SK-N-SH (cell line): ENCODE measurements around the gene PAX3. TPM values are rescaled to one million over a fixed set of nuclear protein-coding genes. Genes with fewer than 3 reads are reported as not detected.

Source experiments
- CTCF ChIA-PET: fragments of 300-600, 350-600 bp; formaldehyde crosslinking; extraction: SDS; loops from one replicate; lab custom pipeline; 2021; lab: Yijun Ruan, JAX
- POLR2A ChIA-PET: fragments of 350-600 bp; sonication (Branson Sonifier 250); formaldehyde crosslinking; extraction: SDS; loops from one replicate; lab custom pipeline; 2020; ENCODE audit warnings: antibody characterized with exemption, inconsistent platforms; lab: Yijun Ruan, JAX
- DNase-seq: peaks from one replicate; pipeline ENCODE4 v3.0.0; 2012
- H2AFZ ChIP-seq: fragments of 200-600 bp; sonication (generic); 2 replicates; pipeline ENCODE4 v1.8.1; 2016; ENCODE audit warnings: antibody characterized with exemption, mild to moderate bottlenecking, low read depth
- H3F3A ChIP-seq: fragments of 200-600 bp; sonication (generic); replicated peaks from 2 replicates; pipeline ENCODE3; 2016; ENCODE audit warnings: antibody characterized with exemption, mild to moderate bottlenecking; ENCODE audit not compliant: insufficient read depth
- H3K27ac ChIP-seq, 2 experiments: fragments of 200-500 bp in 1 of 2; fragments of 200-600 bp in 1 of 2; sonication (Bioruptor generic) in 1 of 2; sonication (generic), shearing (Covaris generic) in 1 of 2; 2 replicates each; pipeline versions ENCODE4 v1.5.1 to v1.6.1; 2014 to 2016; ENCODE audit warnings: low read depth in 2 of 2, inconsistent platforms in 1 of 2, low read length in 1 of 2, mild to moderate bottlenecking in 1 of 2, mixed read lengths in 1 of 2
- H3K27me3 ChIP-seq: fragments of 200-600 bp; sonication (generic), shearing (Covaris generic); 2 replicates; pipeline ENCODE4 v1.6.1; 2016; ENCODE audit warnings: mixed run types; ENCODE audit not compliant: insufficient read depth
- H3K36me3 ChIP-seq, 2 experiments: fragments of 200-500 bp in 1 of 2; fragments of 200-600 bp in 1 of 2; sonication (Bioruptor generic) in 1 of 2; sonication (generic) in 1 of 2; replicated peaks in 1 of 2; 2 replicates each; pipeline versions ENCODE3 to v1.5.1; 2014 to 2016; ENCODE audit warnings: low read length in 1 of 2, mild to moderate bottlenecking in 1 of 2; ENCODE audit not compliant: insufficient read depth in 2 of 2, control insufficient read depth in 1 of 2
- H3K4me1 ChIP-seq, 2 experiments: fragments of 200-500 bp in 1 of 2; fragments of 200-600 bp in 1 of 2; sonication (Bioruptor generic) in 1 of 2; sonication (generic), shearing (Covaris generic) in 1 of 2; 2 replicates each; pipeline versions ENCODE4 v1.5.1 to v1.6.1; 2014 to 2016; ENCODE audit warnings: low read depth in 1 of 2, low read length in 1 of 2, mixed run types in 1 of 2; ENCODE audit not compliant: insufficient read depth in 2 of 2, control insufficient read depth in 1 of 2
- H3K4me2 ChIP-seq: fragments of 200-600 bp; sonication (generic), shearing (Covaris generic); 2 replicates; pipeline ENCODE4 v1.6.1; 2017; ENCODE audit warnings: mixed run types
- H3K4me3 ChIP-seq, 2 experiments: fragments of 200-500 bp in 1 of 2; fragments of 200-600 bp in 1 of 2; sonication (Bioruptor generic) in 1 of 2; sonication (generic), shearing (Covaris generic) in 1 of 2; 2 replicates each; pipeline versions ENCODE4 v1.5.1 to v1.8.1; 2014 to 2016; ENCODE audit warnings: low read depth in 2 of 2, inconsistent platforms in 1 of 2, low read length in 1 of 2, mild to moderate bottlenecking in 1 of 2, mixed read lengths in 1 of 2, moderate library complexity in 1 of 2
- H3K79me2 ChIP-seq: fragments of 200-600 bp; sonication (generic); 2 replicates; pipeline ENCODE4 v1.8.1; 2017; ENCODE audit warnings: mild to moderate bottlenecking; ENCODE audit not compliant: insufficient read depth
- H3K9ac ChIP-seq: fragments of 200-600 bp; sonication (generic); 2 replicates; pipeline ENCODE4 v1.6.1; 2017; ENCODE audit warnings: mixed run types
- H3K9me2 ChIP-seq: fragments of 200-600 bp; sonication (generic); 2 replicates; pipeline ENCODE4 v1.6.1; 2017; ENCODE audit warnings: mixed run types
- H3K9me3 ChIP-seq: fragments of 200-600 bp; sonication (generic); 2 replicates; pipeline ENCODE4 v1.6.1; 2017; ENCODE audit warnings: mixed run types, mild to moderate bottlenecking, moderate library complexity
- H4K20me1 ChIP-seq: fragments of 200-600 bp; sonication (generic); 2 replicates; pipeline ENCODE4 v1.6.1; 2017; ENCODE audit warnings: mild to moderate bottlenecking, mixed run types; ENCODE audit not compliant: insufficient read depth
- EP300 ChIP-seq, 2 experiments: IDR thresholded peaks; 2 replicates each; pipeline versions ENCODE4 v1.4.0 to v1.6.1; 2012; ENCODE audit warnings: borderline replicate concordance in 1 of 2, low read depth in 1 of 2, low read length in 1 of 2
- EZH2phosphoT487 ChIP-seq: fragments of 200-600 bp; sonication (generic); IDR thresholded peaks from 2 replicates; pipeline ENCODE4 v1.6.1; 2017; ENCODE audit warnings: low read depth, mixed run types, mild to moderate bottlenecking, antibody characterized with exemption, moderate library complexity, borderline replicate concordance
- FOXJ3 ChIP-seq: sonication (generic); formaldehyde crosslinking; IDR thresholded peaks from 2 replicates; pipeline ENCODE4 v1.5.1; 2020; ENCODE audit warnings: mild to moderate bottlenecking, missing genetic modification reagents
- FOXM1 ChIP-seq: IDR thresholded peaks from 2 replicates; pipeline ENCODE4 v1.4.0; 2012; ENCODE audit warnings: low read depth, mild to moderate bottlenecking
- JUND ChIP-seq: IDR thresholded peaks from 2 replicates; pipeline ENCODE4 v1.4.0; 2012
- NFIC ChIP-seq: IDR thresholded peaks from 2 replicates; pipeline ENCODE4 v1.4.0; 2012; ENCODE audit warnings: borderline replicate concordance
- NRF1 ChIP-seq: IDR thresholded peaks from 2 replicates; pipeline ENCODE4 v1.6.1; 2012; ENCODE audit warnings: low read depth, mild to moderate bottlenecking, low read length
- RAD21 ChIP-seq: IDR thresholded peaks from 2 replicates; pipeline ENCODE4 v1.6.1; 2012; ENCODE audit warnings: mild to moderate bottlenecking, low read length
- RCOR1 ChIP-seq: fragments of 150-350 bp; IDR thresholded peaks from 2 replicates; pipeline ENCODE4 v1.6.1; 2017; ENCODE audit warnings: antibody characterized with exemption, low read length
- RFX5 ChIP-seq: IDR thresholded peaks from 2 replicates; pipeline ENCODE4 v1.6.1; 2012; ENCODE audit warnings: mild to moderate bottlenecking, improper control_type of control experiment, low read length
- SMC3 ChIP-seq: IDR thresholded peaks from 2 replicates; pipeline ENCODE4 v1.6.1; 2012; ENCODE audit warnings: low read depth, low read length, improper control_type of control experiment
- TCF12 ChIP-seq: IDR thresholded peaks from 2 replicates; pipeline ENCODE4 v1.4.0; 2012
- TEAD4 ChIP-seq: IDR thresholded peaks from 2 replicates; pipeline ENCODE4 v1.4.0; 2012; ENCODE audit warnings: mild to moderate bottlenecking, borderline replicate concordance; ENCODE audit not compliant: insufficient read depth
- USF1 ChIP-seq: IDR thresholded peaks from 2 replicates; pipeline ENCODE4 v1.4.0; 2012; ENCODE audit warnings: low read depth, borderline replicate concordance
- YY1 ChIP-seq: IDR thresholded peaks from 2 replicates; pipeline ENCODE4 v1.4.0; 2012; ENCODE audit warnings: low read depth, mild to moderate bottlenecking
- ZBTB33 ChIP-seq: IDR thresholded peaks from 2 replicates; pipeline ENCODE4 v1.4.0; 2012; ENCODE audit warnings: low read depth, borderline replicate concordance
- WGBS: methylation state at CpG from one replicate; pipeline ENCODE4 v1.1.6; 2017; ENCODE audit warnings: low lambda C conversion rate; 5-methylcytosine and 5-hydroxymethylcytosine counted together
- polyA plus RNA-seq, 3 experiments: library from polyadenylated mRNA; depleted of rRNA; stranded (reverse); fragments of >200 nt; gene quantifications; 2 replicates each; pipeline ENCODE4 v1.2.3, GENCODE V29; 2012
- TF ChIP-seq, protein P1 (sequence below): IDR thresholded peaks from 2 replicates; pipeline ENCODE4 v1.4.0; 2012; ENCODE audit warnings: low read depth
- TF ChIP-seq, protein P2 (sequence below): fragments of 150-350 bp; IDR thresholded peaks from 2 replicates; pipeline ENCODE4 v1.6.1; 2016; ENCODE audit warnings: mild to moderate bottlenecking, low read depth, low read length
- TF ChIP-seq, protein P3 (sequence below): IDR thresholded peaks from 2 replicates; pipeline ENCODE4 v1.6.1; 2012; ENCODE audit warnings: mild to moderate bottlenecking, low read depth, low read length, moderate library complexity

PAX3 gene
- polyA plus RNA-seq, 1 of the 3 experiments (the other 2 are of a cell fraction), result not detected

GRCh38 chr2:222301053-222301795 is 2.4 kb upstream of the PAX3 start:
- Histone ChIP-seq H3K9me2 (no peaks in the 10 kb centered on the region), H3K9me3 (no peaks in the 10 kb centered on the region), H4K20me1 (no peaks in the 10 kb centered on the region), H3K4me1 (peaks cover 10% of the 10 kb centered on the region in 2 experiments; a peak in 3 of 4 replicates), H3K9ac (no peak overlapping the region), H3K4me3 (no peak overlapping the region), H3K4me2 (peak overlapping the region; percentile 33; the same call in 1 of the 2 replicates), H3K27me3 (peaks cover 100% of the 10 kb centered on the region), H2AFZ (no peak overlapping the region), H3K36me3 (no peaks in the 10 kb centered on the region), H3K27ac (no peak overlapping the region), H3K79me2 (no peaks in the 10 kb centered on the region), H3F3A (no peaks in the 10 kb centered on the region)
- POLR2A ChIA-PET, result no interaction called here
- DNase-seq, result no peak
- CTCF ChIA-PET, result interaction anchor here (1.1 to 1.2 kb wide), 3 partner anchors 19 to 277 kb away, joined by 3 read pairs; no protein-coding TSS in a partner anchor
- 18% methylated on average over 23 of the region's 34 CpGs for WGBS
- TF ChIP-seq RFX5 (no peak), USF1 (no peak), EZH2phosphoT487 (peak; percentile 23; the same call in 1 of the 2 replicates)

- Histone ChIP-seq H4K20me1 (no peaks in the 10 kb centered on the region), H3K9ac (no peak overlapping the region), H3K4me3 (no peak overlapping the region), H3K4me2 (no peak overlapping the region), H3K9me2 (no peaks in the 10 kb centered on the region), H3F3A (no peaks in the 10 kb centered on the region), H2AFZ (no peak overlapping the region), H3K36me3 (no peaks in the 10 kb centered on the region), H3K27me3 (peaks cover 100% of the 10 kb centered on the region), H3K79me2 (no peaks in the 10 kb centered on the region), H3K27ac (no peak overlapping the region), H3K4me1 (peaks cover 4 to 10% of the 10 kb centered on the region in 2 experiments; a peak in 3 of 4 replicates), H3K9me3 (no peaks in the 10 kb centered on the region)
- CTCF ChIA-PET, result interaction anchor here (1.1 to 1.2 kb wide), 2 partner anchors 138 to 276 kb away, joined by 3 read pairs; no protein-coding TSS in a partner anchor
- no peak for DNase-seq
- 12% methylated on average over 11 of the region's 11 CpGs for WGBS
- POLR2A ChIA-PET, result no interaction called here
- no peak for TF ChIP-seq TCF12
- TF ChIP-seq TEAD4, result no peak
- TF ChIP-seq FOXJ3 (CRISPR knock-in tag), result no peak
- no peak for TF ChIP-seq USF1
- TF ChIP-seq EP300 (IDR thresholded peaks at IDR 0.05; ENCODE audit: borderline replicate concordance in 1 of 2, low read depth in 1 of 2, low read length in 1 of 2), result no peak
- TF ChIP-seq, protein P1, sequence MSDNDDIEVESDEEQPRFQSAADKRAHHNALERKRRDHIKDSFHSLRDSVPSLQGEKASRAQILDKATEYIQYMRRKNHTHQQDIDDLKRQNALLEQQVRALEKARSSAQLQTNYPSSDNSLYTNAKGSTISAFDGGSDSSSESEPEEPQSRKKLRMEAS, result no peak
- no peak for TF ChIP-seq NRF1
- no peak for TF ChIP-seq SMC3
- no peak for TF ChIP-seq JUND
- no peak for TF ChIP-seq NFIC
- no peak for TF ChIP-seq ZBTB33
- TF ChIP-seq, protein P2, sequence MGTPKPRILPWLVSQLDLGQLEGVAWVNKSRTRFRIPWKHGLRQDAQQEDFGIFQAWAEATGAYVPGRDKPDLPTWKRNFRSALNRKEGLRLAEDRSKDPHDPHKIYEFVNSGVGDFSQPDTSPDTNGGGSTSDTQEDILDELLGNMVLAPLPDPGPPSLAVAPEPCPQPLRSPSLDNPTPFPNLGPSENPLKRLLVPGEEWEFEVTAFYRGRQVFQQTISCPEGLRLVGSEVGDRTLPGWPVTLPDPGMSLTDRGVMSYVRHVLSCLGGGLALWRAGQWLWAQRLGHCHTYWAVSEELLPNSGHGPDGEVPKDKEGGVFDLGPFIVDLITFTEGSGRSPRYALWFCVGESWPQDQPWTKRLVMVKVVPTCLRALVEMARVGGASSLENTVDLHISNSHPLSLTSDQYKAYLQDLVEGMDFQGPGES, result no peak
- no peak for TF ChIP-seq RCOR1
- no peak for TF ChIP-seq YY1
- TF ChIP-seq RAD21, result no peak
- TF ChIP-seq, protein P3, sequence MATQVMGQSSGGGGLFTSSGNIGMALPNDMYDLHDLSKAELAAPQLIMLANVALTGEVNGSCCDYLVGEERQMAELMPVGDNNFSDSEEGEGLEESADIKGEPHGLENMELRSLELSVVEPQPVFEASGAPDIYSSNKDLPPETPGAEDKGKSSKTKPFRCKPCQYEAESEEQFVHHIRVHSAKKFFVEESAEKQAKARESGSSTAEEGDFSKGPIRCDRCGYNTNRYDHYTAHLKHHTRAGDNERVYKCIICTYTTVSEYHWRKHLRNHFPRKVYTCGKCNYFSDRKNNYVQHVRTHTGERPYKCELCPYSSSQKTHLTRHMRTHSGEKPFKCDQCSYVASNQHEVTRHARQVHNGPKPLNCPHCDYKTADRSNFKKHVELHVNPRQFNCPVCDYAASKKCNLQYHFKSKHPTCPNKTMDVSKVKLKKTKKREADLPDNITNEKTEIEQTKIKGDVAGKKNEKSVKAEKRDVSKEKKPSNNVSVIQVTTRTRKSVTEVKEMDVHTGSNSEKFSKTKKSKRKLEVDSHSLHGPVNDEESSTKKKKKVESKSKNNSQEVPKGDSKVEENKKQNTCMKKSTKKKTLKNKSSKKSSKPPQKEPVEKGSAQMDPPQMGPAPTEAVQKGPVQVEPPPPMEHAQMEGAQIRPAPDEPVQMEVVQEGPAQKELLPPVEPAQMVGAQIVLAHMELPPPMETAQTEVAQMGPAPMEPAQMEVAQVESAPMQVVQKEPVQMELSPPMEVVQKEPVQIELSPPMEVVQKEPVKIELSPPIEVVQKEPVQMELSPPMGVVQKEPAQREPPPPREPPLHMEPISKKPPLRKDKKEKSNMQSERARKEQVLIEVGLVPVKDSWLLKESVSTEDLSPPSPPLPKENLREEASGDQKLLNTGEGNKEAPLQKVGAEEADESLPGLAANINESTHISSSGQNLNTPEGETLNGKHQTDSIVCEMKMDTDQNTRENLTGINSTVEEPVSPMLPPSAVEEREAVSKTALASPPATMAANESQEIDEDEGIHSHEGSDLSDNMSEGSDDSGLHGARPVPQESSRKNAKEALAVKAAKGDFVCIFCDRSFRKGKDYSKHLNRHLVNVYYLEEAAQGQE, result no peak
- TF ChIP-seq FOXM1, result no peak
Observed at GRCh38 chr2:222300726-222301052, 1.9 kb upstream of the PAX3 start.
